ENCODE measurements around the gene ARHGAP45.

DNA sequence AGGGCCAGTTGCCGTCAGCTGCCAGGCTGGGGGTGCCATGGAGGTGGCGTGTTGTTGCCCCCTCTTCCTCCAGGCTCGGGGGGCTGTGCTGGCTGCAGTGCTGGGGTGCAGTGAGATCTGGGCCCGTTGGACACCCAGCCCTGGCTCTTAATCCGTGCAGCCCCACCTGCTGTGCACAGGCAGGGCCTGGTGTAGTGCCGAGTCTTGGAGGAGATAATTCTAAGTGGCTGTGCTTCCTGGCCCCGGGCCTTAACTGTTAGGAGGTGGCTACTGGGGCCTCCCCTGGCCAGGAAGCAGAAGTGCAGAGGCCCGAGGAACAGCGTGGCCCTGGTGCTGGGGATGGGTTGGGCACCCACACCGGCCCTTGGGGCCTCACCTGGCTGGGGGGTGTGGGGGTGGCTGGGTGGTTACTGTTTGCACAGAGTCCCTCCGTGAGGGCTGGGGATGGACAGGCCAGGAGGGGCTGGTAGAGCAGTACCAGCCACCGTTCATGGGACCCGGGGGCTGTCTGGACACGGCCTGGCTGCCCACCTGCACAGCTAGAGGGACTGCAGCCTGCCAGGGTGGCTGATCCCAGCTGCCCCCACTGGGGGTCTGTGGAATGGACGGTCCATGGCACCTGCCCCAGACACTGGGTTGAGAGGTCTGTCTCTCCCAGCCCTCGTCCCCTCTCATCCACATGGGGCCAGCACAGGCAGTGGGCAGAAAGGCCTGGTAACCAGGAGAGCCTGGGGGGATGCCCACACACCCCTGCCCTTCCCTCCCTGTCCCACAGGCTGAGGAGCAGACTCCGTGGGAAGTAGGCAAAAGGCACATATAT is 40.1 kb downstream of the ARHGAP45 start:
- TF ChIP-seq, protein P1, sequence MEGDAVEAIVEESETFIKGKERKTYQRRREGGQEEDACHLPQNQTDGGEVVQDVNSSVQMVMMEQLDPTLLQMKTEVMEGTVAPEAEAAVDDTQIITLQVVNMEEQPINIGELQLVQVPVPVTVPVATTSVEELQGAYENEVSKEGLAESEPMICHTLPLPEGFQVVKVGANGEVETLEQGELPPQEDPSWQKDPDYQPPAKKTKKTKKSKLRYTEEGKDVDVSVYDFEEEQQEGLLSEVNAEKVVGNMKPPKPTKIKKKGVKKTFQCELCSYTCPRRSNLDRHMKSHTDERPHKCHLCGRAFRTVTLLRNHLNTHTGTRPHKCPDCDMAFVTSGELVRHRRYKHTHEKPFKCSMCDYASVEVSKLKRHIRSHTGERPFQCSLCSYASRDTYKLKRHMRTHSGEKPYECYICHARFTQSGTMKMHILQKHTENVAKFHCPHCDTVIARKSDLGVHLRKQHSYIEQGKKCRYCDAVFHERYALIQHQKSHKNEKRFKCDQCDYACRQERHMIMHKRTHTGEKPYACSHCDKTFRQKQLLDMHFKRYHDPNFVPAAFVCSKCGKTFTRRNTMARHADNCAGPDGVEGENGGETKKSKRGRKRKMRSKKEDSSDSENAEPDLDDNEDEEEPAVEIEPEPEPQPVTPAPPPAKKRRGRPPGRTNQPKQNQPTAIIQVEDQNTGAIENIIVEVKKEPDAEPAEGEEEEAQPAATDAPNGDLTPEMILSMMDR (IDR thresholded peaks at IDR 0.05): peak in 1 of 4 donors; percentile 6
- TF ChIP-seq POLR2A (IDR thresholded peaks at IDR 0.05): no peak

Data from right lobe of liver (tissue), 4 donors.